GM12891 (cell line): ENCODE data around the gene EXOC6.
"Not testable (repeated sequence)": the region's sequence is repeated elsewhere in the genome, so short reads cannot be mapped to it uniquely, and the experiment has no call there.

Experiments
- POLR2A ChIP-seq: IDR thresholded peaks from 2 replicates; pipeline ENCODE4 v1.6.1; 2011; ENCODE audit warnings: low read depth, low read length, control low read depth
- POLR2AphosphoS5 ChIP-seq: IDR thresholded peaks from 2 replicates; pipeline ENCODE4 v1.6.1; 2011; ENCODE audit warnings: low read depth, low read length, control low read depth
- POU2F2 ChIP-seq: IDR thresholded peaks from 2 replicates; pipeline ENCODE4 v1.6.1; 2011; ENCODE audit warnings: low read depth, mild to moderate bottlenecking, control low read depth, low read length, moderate library complexity
- SPI1 ChIP-seq: IDR thresholded peaks from 2 replicates; pipeline ENCODE4 v1.6.1; 2011; ENCODE audit warnings: low read depth, low read length, control low read depth
- TAF1 ChIP-seq: IDR thresholded peaks from 2 replicates; pipeline ENCODE4 v1.6.1; 2011; ENCODE audit warnings: low read depth, low read length, control low read depth

- not testable (repeated sequence) for TF ChIP-seq POLR2A, TAF1, POLR2AphosphoS5, POU2F2, SPI1
Measured at GRCh38 chr10:92976278-92976677, 128.0 kb downstream of the EXOC6 start.
